Astrocyte (in vitro differentiated cells and primary cell): Measurements from ENCODE around the gene DOCK11. TPM values are rescaled to one million over a fixed set of nuclear protein-coding genes. Genes with fewer than 3 reads are reported as not detected.

Experiments
- DNase-seq: peaks from one replicate; pipeline ENCODE4 v3.0.0-alpha.2; 2010; ENCODE audit warnings: low read depth
- FAIRE-seq: peaks from 2 replicates; lab custom pipeline; 2011; peaks lifted over from hg19 to GRCh38; lab: Jason Lieb, UNC
- H2AFZ ChIP-seq: 2 replicates; pipeline ENCODE4 v1.6.0; 2012; ENCODE audit warnings: low read depth, low read length, inconsistent platforms
- H3K27ac ChIP-seq: 2 replicates; pipeline ENCODE4 v1.5.1; 2011; ENCODE audit warnings: low read depth, low read length, inconsistent platforms
- H3K27me3 ChIP-seq: 2 replicates; pipeline ENCODE4 v1.6.0; 2011; ENCODE audit warnings: low read length, inconsistent platforms; ENCODE audit not compliant: insufficient read depth
- H3K36me3 ChIP-seq: 2 replicates; pipeline ENCODE4 v1.5.1; 2011; ENCODE audit warnings: low read length, inconsistent platforms; ENCODE audit not compliant: insufficient read depth
- H3K4me1 ChIP-seq: 2 replicates; pipeline ENCODE4 v1.5.1; 2011; ENCODE audit warnings: low read length, inconsistent platforms; ENCODE audit not compliant: insufficient read depth
- H3K4me2 ChIP-seq: 2 replicates; pipeline ENCODE4 v1.6.0; 2012; ENCODE audit warnings: low read length, inconsistent platforms
- H3K4me3 ChIP-seq: 2 replicates; pipeline ENCODE4 v1.5.1; 2011; ENCODE audit warnings: low read depth, mild to moderate bottlenecking, low read length, inconsistent platforms; ENCODE audit not compliant: insufficient read depth
- H3K79me2 ChIP-seq: 2 replicates; pipeline ENCODE4 v1.6.0; 2012; ENCODE audit warnings: mild to moderate bottlenecking, low read length, inconsistent platforms; ENCODE audit not compliant: insufficient read depth
- H3K9ac ChIP-seq: 2 replicates; pipeline ENCODE4 v1.6.0; 2012; ENCODE audit warnings: mild to moderate bottlenecking, low read length, inconsistent platforms
- H3K9me3 ChIP-seq: 2 replicates; pipeline ENCODE4 v1.5.1; 2012; ENCODE audit warnings: low read depth, mild to moderate bottlenecking, low read length, inconsistent platforms; ENCODE audit not compliant: insufficient read depth
- H4K20me1 ChIP-seq: 2 replicates; pipeline ENCODE4 v1.6.0; 2012; ENCODE audit warnings: low read length, inconsistent platforms; ENCODE audit not compliant: insufficient read depth
- H3K27ac Mint-ChIP-seq: one replicate; pipeline ENCODE4 v1.8.0; 2021; ENCODE audit warnings: mild to moderate bottlenecking, mixed read lengths; ENCODE audit not compliant: unreplicated experiment
- H3K27me3 Mint-ChIP-seq: one replicate; pipeline ENCODE4 v1.8.0; 2021; ENCODE audit warnings: low read depth, mixed read lengths; ENCODE audit not compliant: unreplicated experiment
- H3K36me3 Mint-ChIP-seq: one replicate; pipeline ENCODE4 v1.8.0; 2021; ENCODE audit warnings: low read depth, mixed read lengths; ENCODE audit not compliant: unreplicated experiment
- H3K4me1 Mint-ChIP-seq: one replicate; pipeline ENCODE4 v1.8.0; 2021; ENCODE audit warnings: low read depth, mixed read lengths; ENCODE audit not compliant: unreplicated experiment
- H3K4me3 Mint-ChIP-seq: one replicate; pipeline ENCODE4 v1.8.0; 2021; ENCODE audit warnings: mild to moderate bottlenecking, moderate library complexity, mixed read lengths; ENCODE audit not compliant: unreplicated experiment
- H3K9me3 Mint-ChIP-seq: one replicate; pipeline ENCODE4 v1.8.0; 2021; ENCODE audit warnings: mild to moderate bottlenecking, mixed read lengths; ENCODE audit not compliant: unreplicated experiment
- EZH2 ChIP-seq: IDR thresholded peaks from 2 replicates; pipeline ENCODE4 v1.6.1; 2012; ENCODE audit warnings: mild to moderate bottlenecking, low read length, inconsistent platforms; ENCODE audit not compliant: insufficient read depth
- total RNA-seq: library from RNA; stranded (reverse); gene quantifications from 2 replicates; pipeline ENCODE4 v1.2.1, GENCODE V29; 2021
- TF ChIP-seq, protein P1 (sequence below): IDR thresholded peaks from 2 replicates; pipeline ENCODE4 v1.5.1; 2011; ENCODE audit warnings: low read depth, mild to moderate bottlenecking, inconsistent platforms, low read length, moderate library complexity; ENCODE audit not compliant: insufficient read depth

The DOCK11 gene
- total RNA-seq, 1 donor from 2014 or later = 4.7 TPM

GRCh38 chrX:118510111-118510510 lies 14.5 kb downstream of the DOCK11 start:
- no peaks in the 10 kb centered on the region for H3K9me3 Mint-ChIP-seq
- Histone ChIP-seq H2AFZ (no peak overlapping the region), H3K27ac (no peak overlapping the region), H3K27me3 (no peaks in the 10 kb centered on the region), H3K4me2 (no peak overlapping the region), H3K79me2 (no peaks in the 10 kb centered on the region), H4K20me1 (no peaks in the 10 kb centered on the region), H3K9ac (no peak overlapping the region), H3K9me3 (no peaks in the 10 kb centered on the region), H3K4me3 (no peak overlapping the region), H3K4me1 (no peaks in the 10 kb centered on the region), H3K36me3 (no peaks in the 10 kb centered on the region)
- H3K27ac Mint-ChIP-seq = no peak overlapping the region
- FAIRE-seq (no peak), DNase-seq (no peak)
- no peaks in the 10 kb centered on the region for H3K27me3 Mint-ChIP-seq
- no peak for TF ChIP-seq EZH2
- TF ChIP-seq, protein P1, sequence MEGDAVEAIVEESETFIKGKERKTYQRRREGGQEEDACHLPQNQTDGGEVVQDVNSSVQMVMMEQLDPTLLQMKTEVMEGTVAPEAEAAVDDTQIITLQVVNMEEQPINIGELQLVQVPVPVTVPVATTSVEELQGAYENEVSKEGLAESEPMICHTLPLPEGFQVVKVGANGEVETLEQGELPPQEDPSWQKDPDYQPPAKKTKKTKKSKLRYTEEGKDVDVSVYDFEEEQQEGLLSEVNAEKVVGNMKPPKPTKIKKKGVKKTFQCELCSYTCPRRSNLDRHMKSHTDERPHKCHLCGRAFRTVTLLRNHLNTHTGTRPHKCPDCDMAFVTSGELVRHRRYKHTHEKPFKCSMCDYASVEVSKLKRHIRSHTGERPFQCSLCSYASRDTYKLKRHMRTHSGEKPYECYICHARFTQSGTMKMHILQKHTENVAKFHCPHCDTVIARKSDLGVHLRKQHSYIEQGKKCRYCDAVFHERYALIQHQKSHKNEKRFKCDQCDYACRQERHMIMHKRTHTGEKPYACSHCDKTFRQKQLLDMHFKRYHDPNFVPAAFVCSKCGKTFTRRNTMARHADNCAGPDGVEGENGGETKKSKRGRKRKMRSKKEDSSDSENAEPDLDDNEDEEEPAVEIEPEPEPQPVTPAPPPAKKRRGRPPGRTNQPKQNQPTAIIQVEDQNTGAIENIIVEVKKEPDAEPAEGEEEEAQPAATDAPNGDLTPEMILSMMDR = no peak
- no peak overlapping the region for H3K4me3 Mint-ChIP-seq
- no peaks in the 10 kb centered on the region for H3K4me1 Mint-ChIP-seq
- H3K36me3 Mint-ChIP-seq = no peaks in the 10 kb centered on the region

GRCh38 chrX:118513120-118513898 lies 17.7 kb downstream of the DOCK11 start:
- H3K27ac Mint-ChIP-seq = no peak overlapping the region
- FAIRE-seq = peak; percentile 5
- H4K20me1 ChIP-seq = no peaks in the 10 kb centered on the region

More at GRCh38 chrX:118513120-118513898, 17.7 kb downstream of the DOCK11 start:
- TF ChIP-seq, protein P1 = no peak
- no peak for TF ChIP-seq EZH2
- no peak overlapping the region for H3K27ac ChIP-seq
- no peak overlapping the region for H2AFZ ChIP-seq
- H3K9ac ChIP-seq = no peak overlapping the region
- no peaks in the 10 kb centered on the region for H3K36me3 ChIP-seq
- Mint-ChIP-seq H3K4me1 (no peaks in the 10 kb centered on the region), H3K9me3 (no peaks in the 10 kb centered on the region), H3K36me3 (no peaks in the 10 kb centered on the region), H3K4me3 (no peak overlapping the region), H3K27me3 (no peaks in the 10 kb centered on the region)
- no peaks in the 10 kb centered on the region for H3K4me1 ChIP-seq
- H3K4me3 ChIP-seq = no peak overlapping the region
- H3K27me3 ChIP-seq = no peaks in the 10 kb centered on the region
- H3K79me2 ChIP-seq = no peaks in the 10 kb centered on the region
- DNase-seq = no peak
- H3K4me2 ChIP-seq = no peak overlapping the region
- H3K9me3 ChIP-seq = no peaks in the 10 kb centered on the region
